GM18499 (cell line): ENCODE measurements around the gene P2RX2.
"Not testable (repeated sequence)": the region's sequence is repeated elsewhere in the genome, so short reads cannot be mapped to it uniquely, and the experiment has no call there.

Experiments
- ATAC-seq: cut with Tn5 transposase; IDR thresholded peaks from one replicate; pipeline ENCODE4 v1.9.1; 2021; ENCODE audit warnings: moderate number of reproducible peaks; ENCODE audit not compliant: insufficient read depth, unreplicated experiment

P2RX2 gene

DNA sequence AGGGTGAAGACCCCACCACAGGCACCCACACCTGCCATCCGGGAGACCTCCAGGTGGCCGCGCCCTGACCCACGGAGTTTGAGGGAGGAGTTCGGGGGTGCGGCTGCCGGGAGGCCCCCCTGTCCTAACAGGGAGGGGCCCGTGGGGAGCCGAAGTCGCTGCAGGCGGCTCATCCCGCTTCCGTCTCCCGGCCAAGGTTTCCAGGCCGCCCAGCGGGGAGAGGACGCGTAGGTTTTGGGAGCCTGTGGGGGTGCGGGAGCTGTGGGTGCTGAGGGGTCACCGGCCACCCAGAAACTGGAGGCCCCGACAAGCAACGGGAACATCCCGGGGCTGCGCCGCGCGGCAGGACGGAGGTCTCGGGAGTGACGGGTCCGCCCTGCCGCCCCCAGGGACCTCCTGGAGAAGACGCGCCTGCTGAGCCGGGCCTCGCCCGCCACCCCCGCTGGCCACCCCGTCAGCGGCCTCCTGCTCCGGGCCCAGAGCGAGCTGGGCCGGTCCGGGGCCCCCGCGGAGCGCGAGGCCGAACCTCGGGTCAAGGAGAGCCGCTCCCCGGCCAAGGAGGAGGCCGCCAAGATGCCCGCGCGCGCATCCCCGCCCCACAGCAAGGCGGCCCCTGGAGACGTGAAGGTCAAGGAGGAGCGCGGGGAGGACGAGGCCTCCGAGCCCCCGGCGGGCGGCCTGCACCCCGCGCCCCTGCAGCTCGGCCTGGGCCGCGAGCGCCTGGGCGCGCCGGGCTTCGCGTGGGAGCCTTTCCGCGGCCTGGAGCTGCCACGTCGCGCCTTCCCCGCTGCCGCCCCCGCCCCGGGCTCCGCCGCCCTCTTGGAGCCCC lies 35.8 kb upstream of the P2RX2 start:
- no peak for ATAC-seq

DNA sequence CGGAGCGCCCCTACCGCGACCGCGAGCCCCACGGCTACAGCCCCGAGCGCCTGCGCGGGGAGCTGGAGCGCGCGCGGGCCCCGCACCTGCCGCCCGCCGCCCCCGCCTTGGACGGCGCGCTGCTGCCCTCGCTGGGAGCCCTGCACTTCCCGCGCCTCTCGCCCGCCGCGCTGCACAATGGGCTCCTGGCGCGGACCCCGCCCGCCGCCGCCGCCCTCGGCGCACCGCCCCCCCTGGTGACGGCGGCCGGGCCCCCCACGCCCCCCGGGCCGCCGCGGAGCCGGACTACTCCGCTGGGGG lies 35.2 kb upstream of the P2RX2 start:
- ATAC-seq, result no peak

DNA sequence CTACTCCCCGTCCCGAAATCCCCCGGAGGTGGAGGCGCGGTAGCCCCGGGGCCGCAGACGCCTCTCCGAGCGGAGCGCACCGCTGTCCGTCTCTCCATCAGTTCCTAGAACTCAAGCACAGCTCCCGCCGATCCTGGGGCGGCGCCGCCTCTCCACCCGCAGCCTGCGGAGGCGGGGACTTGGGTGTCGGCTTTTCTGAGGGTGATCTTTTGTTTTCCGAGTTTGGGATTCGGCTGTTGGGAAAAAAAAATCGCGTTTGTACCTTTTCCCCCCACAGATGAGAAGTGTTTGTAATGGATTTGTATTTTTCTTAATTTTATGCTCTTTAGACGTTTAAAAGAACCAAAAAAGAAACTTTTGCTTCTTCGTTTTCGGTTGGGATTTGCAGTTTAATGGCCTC lies 34.8 kb upstream of the P2RX2 start:
- ATAC-seq, result no peak

DNA sequence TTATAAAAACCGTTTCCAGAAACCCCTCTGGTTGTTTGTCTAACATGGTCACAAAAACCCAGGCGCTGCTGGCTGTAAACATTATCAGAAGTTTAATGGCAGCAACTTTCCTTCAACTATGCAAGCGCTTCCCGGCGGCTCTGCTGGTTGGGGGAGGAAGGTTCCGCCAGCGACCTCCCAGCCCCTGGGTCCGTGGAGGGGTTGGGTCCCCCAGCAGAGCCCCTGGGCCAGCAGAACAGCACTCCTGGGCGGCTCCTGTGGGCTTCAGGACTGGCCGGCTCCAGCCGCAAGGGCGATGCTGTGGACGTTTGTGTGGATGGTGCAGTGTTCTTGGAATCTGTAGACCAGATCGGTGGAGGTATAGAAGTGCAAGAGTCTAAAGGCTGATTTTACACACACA lies 34.1 kb upstream of the P2RX2 start:
- no peak for ATAC-seq

DNA sequence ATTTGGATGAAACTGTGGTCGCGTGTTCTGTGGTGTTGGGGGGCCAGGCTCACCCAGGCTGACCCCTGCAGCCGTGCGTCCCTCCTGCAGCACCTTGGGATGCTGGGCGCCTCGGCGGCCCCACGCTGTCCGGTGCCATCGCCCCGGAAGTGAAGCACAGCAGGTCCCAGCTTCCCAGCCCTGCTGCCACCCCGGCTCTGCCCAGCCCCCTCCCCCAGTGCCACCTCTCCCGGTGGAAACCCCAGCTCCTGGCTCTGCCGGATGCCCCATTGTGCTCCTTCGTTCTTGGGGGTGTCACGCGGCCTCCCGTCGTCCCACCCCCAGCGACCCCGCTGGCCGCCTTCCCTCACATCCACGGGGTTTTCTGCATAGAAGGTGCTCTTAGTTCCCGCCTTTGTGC lies 33.4 kb upstream of the P2RX2 start:
- no peak for ATAC-seq

DNA sequence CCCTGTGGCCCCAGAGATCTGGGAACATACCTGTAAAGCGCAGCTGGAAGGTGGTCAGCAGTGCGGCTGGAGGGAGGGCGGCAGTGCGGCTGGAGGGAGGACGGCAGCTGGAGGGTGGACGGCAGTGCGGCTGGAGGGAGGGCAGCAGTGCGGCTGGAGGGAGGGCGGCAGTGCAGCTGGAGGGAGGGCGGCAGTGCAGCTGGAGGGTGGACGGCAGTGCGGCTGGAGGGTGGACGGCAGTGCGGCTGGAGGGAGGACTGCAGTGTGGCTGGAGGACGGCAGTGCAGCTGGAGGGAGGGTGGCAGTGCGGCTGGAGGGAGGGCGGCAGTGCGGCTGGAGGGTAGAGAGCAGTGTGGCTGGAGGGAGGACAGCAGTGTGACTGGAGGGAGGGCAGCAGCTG lies 31.6 kb upstream of the P2RX2 start:
- no peak for ATAC-seq

DNA sequence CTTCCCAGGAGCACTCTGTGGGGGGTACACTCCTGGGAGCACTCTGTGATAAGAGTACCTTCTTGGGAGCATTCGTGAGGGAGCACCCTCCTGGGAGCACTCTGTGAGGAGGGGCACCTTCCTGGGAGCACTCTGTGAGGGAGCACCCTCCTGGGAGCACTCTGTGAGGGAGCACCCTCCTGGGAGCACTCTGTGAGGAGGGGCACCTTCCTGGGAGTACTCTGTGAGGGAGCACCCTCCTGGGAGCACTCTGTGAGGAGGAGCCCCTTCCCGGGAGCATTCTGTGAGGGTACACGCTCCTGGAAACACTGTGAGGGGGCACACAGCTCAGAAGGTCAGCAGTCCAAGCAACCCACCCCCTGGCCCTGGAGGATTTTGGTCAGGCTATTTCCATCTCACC lies 30.8 kb upstream of the P2RX2 start:
- ATAC-seq, result no peak

DNA sequence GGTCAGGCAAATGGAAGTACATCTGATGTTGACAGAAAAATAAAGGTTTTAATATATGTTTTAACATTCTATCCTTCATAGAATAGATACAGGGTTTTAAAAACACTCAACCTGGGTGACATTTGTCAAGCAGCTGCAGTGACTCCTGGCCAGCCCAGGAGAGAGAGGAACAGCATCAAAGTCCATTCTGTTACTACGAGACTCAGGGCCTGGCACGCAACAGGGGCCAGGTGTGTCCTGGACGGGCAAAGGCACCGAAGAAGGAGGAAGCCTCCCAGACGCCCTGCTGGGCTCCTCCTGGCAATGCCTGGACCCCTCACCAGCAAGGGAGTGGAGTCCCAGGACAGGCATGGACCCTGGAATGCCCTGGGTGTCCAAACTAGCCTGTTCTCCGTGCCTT lies 30.3 kb upstream of the P2RX2 start:
- ATAC-seq, result no peak

DNA sequence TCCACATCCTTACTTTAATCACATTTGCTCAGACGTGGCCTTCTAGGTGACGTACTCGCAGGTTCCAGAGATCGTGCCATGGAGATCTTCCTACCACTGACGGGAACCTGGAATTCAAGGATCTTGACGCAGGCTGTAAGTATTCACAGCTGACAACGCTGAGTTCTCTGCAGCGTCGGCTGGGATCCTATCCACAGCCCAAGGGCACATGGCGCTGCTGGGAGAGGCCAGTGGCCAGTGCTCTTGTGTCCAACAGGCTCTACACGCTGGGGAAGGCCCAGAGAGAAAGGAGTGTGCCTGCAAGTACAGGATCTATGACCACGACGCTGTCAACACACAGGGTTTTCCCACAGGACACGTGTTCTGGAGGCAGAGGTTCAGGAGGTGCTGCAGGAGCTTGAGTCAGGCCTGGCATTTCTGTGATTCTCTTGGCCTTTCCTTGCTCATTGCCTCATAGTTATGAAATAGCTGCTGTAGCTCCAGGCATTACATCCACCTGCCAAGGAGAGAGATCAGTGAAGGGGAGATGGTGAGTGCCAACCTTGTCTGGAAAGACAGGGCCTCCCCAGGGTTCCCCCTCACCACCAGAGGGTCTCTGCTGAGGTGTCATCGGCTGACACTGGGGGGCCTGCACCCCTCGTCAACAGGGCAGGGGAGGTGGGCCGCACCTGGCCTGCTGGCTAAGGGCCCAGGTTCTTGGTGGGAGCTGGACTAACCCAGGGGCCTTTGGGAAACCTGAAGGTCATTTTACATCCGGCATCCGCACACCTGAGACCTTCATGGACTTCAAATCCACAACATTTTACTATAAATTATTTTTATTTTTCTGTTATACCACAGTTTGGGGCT lies 29.5 kb upstream of the P2RX2 start:
- no peak for ATAC-seq

DNA sequence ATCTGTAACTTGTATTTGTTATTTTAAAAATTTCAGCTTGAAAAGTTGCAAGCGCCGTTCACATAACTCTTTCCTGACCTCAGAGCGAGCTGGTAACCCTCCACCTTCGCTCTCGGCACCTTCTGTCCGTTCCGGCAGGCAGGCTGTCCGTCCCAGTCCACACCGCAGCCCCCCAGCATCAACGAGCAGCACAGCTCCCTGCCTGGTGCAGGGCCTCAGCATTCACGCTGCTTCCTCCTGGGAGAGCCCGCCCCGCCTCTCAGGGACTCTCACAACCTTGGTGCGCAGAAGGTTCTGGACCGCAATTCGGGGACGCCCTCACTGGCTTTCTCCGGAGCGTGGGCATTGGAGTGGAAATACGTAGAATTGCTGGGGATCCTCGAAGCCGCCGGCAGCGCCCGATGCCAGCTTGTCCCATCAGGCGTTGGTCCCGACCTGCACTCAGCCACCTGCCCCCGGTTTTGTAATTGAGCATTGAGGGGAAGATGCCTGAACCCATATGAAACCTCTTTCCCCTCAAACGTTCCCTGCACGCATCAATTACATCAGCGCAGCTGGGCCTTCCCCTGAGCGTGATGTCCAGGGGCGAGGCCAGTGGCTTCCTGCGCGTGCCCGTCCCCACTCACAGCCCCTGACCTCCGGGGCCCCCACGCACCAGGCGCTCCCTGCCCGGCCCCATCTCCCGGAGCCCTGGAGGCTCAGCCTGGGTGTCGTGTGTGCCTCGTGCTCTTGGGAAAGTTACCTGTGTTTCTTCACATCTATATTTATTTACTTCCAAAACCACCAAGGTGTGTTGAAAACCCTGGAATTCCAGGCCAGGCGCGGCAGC lies 27.3 kb upstream of the P2RX2 start:
- ATAC-seq, result no peak

DNA sequence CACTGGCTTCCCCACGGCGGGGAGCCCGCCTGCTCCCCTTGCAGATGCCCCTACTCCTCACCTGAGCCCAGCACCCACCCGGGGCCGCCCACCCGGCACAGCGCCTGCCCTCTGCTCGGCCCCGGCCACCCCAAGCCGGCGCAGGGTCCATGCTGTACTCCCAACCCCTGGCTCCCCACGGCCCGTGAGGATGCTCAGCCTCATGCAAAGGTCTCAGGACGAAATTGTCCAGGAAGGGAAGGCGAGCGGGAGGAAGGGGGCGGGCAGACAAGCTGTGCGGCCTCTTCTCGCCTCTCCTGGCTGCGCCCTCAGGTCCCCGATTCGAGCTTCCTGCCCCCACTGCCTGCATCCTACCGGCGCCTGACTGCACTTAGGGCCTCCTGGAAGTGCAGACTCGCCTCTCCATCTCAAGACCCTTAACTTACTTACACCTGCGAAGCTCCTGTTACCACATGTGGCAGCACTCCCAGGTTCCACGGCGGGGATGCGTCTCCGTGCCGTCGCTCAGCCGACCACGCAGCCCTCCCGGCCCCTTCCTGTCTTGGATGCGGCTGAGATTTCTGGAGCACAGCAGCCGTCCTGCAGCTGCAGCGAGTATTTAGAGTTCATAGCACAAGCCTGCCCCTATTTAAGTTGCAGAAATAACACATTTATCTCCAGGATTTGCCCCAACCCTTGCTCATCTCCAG lies 26.1 kb upstream of the P2RX2 start:
- no peak for ATAC-seq

DNA sequence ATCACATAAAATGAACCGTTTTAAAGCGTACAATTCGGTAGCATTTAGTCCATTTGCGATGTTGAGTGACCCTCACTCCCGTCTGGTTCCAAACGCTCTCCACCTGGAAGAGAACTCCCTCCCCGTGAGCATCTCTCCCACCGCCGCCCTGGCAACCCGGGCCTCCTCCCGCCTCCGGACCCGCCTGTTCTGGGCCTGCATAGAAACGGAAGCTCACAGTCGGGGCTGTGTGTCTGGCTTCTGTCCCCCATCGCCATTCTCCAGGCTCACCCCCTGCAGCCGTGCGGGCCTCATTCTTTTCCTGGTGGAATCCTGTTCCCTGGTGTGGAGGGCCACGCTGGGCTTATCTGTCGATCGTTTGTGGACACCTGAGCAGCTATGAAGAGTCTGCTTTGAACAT lies 25.5 kb upstream of the P2RX2 start:
- no peak for ATAC-seq

DNA sequence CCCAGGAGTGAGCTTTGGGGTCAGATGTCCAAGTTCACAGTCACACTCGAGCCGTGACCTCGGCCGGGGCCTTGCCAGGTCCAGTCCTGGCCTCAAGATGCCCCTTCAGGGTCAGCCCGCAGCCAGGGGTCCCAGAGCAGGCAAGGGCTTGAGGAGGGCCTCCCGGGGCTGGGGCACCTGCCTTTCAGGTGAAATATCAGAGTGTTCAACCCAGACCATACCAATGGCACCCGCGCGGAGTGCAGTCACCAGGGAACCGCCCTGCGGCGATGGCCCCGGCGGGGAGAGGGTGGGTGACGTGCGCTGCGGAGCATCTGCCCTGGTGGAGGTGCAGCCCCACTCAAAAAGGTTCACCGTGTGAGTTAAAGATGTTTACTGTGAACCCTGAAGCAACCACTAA lies 25.1 kb upstream of the P2RX2 start:
- no peak for ATAC-seq

DNA sequence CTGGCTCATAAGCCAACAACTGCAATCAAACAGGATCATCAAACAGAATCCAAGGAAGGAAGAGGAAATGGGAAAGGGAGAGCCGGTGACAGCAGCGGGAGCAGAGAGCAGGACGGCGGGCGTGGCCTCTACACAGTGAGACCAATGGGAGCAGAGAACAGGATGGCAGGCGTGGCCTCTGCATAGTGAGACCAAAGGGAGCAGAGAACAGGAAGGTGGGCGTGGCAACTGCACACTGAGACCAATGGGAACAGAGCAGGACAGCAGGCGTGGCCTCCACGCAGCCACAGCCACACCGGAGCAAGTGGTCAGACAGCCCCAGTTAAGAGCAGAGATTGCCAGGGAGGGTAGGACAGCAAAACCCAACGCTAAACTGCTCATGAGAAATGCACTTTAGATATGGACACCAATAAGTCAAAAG lies 24.6 kb upstream of the P2RX2 start:
- no peak for ATAC-seq

DNA sequence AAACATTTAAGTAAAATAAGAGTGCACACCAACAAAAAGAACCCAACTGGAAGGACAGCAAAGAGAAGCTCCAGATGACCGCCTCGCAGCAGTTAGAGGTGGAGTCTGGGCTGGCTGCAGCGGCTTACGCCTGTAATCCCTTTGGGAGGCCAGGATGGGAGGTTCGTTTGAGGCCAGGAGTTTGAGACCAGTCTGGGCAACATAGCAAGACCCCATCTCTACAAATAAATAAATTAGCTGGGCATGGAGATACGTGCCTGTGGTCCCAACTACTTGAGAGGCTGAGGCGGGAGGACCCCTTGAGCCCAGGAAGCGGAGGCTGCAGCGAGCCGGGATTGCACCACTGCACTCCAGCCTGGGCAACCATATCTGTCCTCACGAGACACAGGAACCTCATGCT lies 23.4 kb upstream of the P2RX2 start:
- ATAC-seq, result no peak

DNA sequence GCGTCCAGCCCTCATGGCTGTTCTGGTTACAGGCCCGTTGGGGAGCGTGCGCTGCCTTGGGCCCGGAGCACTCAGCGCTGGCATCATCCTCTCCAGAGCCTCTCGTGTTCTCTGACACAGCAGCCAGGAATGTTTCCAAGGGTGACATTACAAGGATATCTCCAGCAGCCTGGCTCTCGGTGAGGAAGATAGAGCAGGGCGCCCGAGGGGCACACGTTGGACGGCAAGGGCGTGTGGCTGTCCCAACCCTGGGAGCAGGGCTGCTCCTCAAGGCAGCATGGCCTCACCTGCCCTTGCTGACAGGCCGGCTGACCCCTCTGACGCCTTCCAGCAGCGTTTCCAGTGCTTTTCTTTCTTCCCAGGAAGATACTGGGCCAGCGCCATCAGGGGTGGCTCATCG lies 22.6 kb upstream of the P2RX2 start:
- ATAC-seq, result no peak

DNA sequence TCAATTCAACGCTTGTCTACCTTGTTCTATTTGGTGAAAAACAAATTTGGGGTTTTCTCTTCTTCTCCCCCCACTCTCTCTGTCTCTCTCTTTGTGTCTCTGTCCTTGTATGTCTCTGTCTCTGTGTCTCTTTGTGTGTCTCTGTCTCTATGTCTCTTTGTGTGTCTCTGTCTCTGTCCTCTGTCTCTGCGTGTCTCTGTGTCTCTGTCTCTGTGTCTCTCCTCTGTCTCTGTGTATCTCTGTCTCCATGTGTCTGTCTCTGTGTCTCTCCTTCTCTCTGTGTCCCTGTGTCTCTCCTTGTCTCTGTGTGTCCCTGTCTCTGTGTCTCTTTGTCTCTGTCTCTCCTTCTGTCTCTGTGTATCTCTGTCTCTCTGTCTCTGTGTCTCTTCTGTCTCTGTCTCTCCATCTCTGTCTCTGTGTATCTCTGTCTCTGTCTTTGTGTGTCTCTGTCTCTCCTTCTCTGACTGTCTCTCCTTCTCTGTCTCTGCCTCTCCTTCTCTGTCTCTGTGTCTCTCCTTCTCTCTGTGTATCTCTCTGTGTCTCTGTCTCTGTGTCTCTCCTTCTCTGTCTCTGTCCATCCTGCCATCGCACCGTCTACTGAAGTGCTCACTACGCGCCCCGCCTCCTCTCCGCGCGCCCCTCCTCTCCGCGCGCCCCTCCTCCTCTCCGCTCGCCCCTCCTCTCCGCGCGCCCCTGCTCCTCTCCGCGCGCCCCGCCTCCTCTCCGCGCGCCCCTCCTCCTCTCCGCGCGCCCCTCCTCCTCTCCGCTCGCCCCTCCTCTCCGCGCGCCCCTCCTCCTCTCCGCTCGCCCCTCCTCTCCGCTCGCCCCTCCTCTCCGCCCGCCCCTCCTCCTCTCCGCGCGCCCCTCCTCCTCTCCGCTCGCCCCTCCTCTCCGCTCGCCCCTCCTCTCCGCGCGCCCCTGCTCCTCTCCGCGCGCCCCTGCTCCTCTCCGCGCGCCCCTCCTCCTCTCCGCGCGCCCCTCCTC lies 21.0 kb upstream of the P2RX2 start:
- no peak for ATAC-seq

DNA sequence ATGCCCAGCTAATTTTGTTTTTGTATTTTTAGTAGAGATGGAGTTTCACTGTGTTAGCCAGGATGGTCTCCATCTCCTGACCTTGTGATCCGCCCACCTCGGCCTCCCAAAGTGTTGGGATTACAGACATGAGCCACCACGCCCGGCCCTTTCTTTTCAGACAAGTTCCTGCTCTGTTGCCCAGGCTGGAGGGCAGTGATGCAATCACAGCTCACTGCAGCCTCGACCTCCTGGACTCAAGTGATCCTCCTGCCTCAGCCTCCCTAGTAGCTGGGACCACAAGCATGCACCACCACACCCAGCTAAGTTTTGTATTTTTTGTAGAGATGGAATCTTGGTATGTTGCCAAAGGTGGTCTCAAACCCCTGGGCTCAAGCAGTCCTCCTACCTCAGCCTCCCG lies 19.1 kb upstream of the P2RX2 start:
- ATAC-seq, result not testable (repeated sequence)
